AG09309 (cell line): ENCODE results near the gene LYSMD3.

Experiments used
- DNase-seq: peaks from one replicate; pipeline ENCODE4 v3.0.0-alpha.2; 2010; ENCODE audit warnings: low read depth
- H3K4me3 ChIP-seq: 2 replicates; pipeline ENCODE4 v1.5.1; 2011; ENCODE audit warnings: mild to moderate bottlenecking, low read depth, low read length, moderate library complexity; ENCODE audit not compliant: control insufficient read depth
- CTCF ChIP-seq: IDR thresholded peaks from 2 replicates; pipeline ENCODE4 v1.5.1; 2011; ENCODE audit warnings: mild to moderate bottlenecking, low read depth, low read length, inconsistent platforms; ENCODE audit not compliant: insufficient read depth, control insufficient read depth; ENCODE audit errors: missing control alignments

The LYSMD3 gene

GRCh38 chr5:90495146-90495545 lies 34.2 kb downstream of the LYSMD3 start:
- no peak for TF ChIP-seq CTCF
- DNase-seq = no peak
- no peak overlapping the region for H3K4me3 ChIP-seq

- no peak for DNase-seq
- TF ChIP-seq CTCF = no peak
- no peak overlapping the region for H3K4me3 ChIP-seq
Observed at GRCh38 chr5:90494043-90494442, 35.3 kb downstream of the LYSMD3 start.

- no peak overlapping the region for H3K4me3 ChIP-seq
- TF ChIP-seq CTCF = no peak
- peak; percentile 43 for DNase-seq
Observed at GRCh38 chr5:90488791-90489190, 40.6 kb downstream of the LYSMD3 start.

- H3K4me3 ChIP-seq = no peak overlapping the region
- no peak for DNase-seq
- TF ChIP-seq CTCF = no peak
Observed at GRCh38 chr5:90484540-90484939, 44.8 kb downstream of the LYSMD3 start.

- TF ChIP-seq CTCF = no peak
- H3K4me3 ChIP-seq = no peak overlapping the region
- no peak for DNase-seq
Observed at GRCh38 chr5:90483206-90483605, 46.2 kb downstream of the LYSMD3 start.

GRCh38 chr5:90480699-90481098 lies 48.7 kb downstream of the LYSMD3 start:
- TF ChIP-seq CTCF = no peak
- no peak overlapping the region for H3K4me3 ChIP-seq
- no peak for DNase-seq
